Vagina (tissue), 2 donors: ENCODE data around the gene MEOX1. TPM values are rescaled to one million over a fixed set of nuclear protein-coding genes. Genes with fewer than 3 reads are reported as not detected.

Experiments used
- DNase-seq, 2 donors: peaks; one replicate each; pipeline ENCODE4 v3.0.0-alpha.2; 2017; ENCODE audit errors: extremely low spot score in 2 of 2
- H3K27ac ChIP-seq: fragments of 200-600 bp; sonication (generic); one replicate; pipeline ENCODE4 v1.5.1; 2019
- H3K27me3 ChIP-seq: fragments of 200-600 bp; sonication (generic); one replicate; pipeline ENCODE4 v1.5.1; 2019
- H3K36me3 ChIP-seq, 2 donors: fragments of 200-600 bp; sonication (generic); one replicate each; pipeline ENCODE4 v1.5.1; 2017 to 2019
- H3K4me1 ChIP-seq: fragments of 200-600 bp; sonication (generic); one replicate; pipeline ENCODE4 v1.5.1; 2019
- H3K4me3 ChIP-seq, 2 donors: fragments of 200-600 bp; sonication (generic); 1 replicate in 1 of 2; 2 replicates in 1 of 2; pipeline ENCODE4 v1.5.1; 2016 to 2019
- H3K9me3 ChIP-seq: fragments of 200-600 bp; sonication (generic); one replicate; pipeline ENCODE4 v1.5.1; 2019
- POLR2A ChIP-seq, 2 donors: fragments of 450-650 bp; IDR thresholded peaks; one replicate each; pipeline ENCODE4 v1.6.1; 2017; ENCODE audit warnings: antibody characterized with exemption in 2 of 2, mild to moderate bottlenecking in 2 of 2, moderate library complexity in 2 of 2
- POLR2AphosphoS5 ChIP-seq, 2 donors: sonication (generic); formaldehyde crosslinking; IDR thresholded peaks; one replicate each; pipeline ENCODE4 v1.9.0; 2017; ENCODE audit warnings: antibody characterized with exemption in 2 of 2, mild to moderate bottlenecking in 2 of 2, low read depth in 1 of 2; ENCODE audit not compliant: insufficient read depth in 1 of 2
- intact Hi-C: fragments of 100-400 bp; cut with DNase I; formaldehyde crosslinking; loops from one replicate; pipeline ENCODE4 v1.15.1; 2023
- total RNA-seq: library from RNA; depleted of rRNA; stranded (reverse); fragments of >200 nt; gene quantifications from one replicate; pipeline ENCODE4 v1.2.3, GENCODE V29; 2016
- TF ChIP-seq, protein P1 (sequence below), 3 experiments: fragments of 450-650 bp in 2 of 3; fragments of 200-600 bp in 1 of 3; sonication (generic) in 1 of 3; IDR thresholded peaks; one replicate each; pipeline ENCODE4 v1.5.1; 2017 to 2019; ENCODE audit warnings: antibody characterized with exemption in 3 of 3, mild to moderate bottlenecking in 2 of 3, moderate library complexity in 2 of 3

MEOX1 gene
- total RNA-seq, 1 donor from 2014 or later = 4.7 TPM

DNA sequence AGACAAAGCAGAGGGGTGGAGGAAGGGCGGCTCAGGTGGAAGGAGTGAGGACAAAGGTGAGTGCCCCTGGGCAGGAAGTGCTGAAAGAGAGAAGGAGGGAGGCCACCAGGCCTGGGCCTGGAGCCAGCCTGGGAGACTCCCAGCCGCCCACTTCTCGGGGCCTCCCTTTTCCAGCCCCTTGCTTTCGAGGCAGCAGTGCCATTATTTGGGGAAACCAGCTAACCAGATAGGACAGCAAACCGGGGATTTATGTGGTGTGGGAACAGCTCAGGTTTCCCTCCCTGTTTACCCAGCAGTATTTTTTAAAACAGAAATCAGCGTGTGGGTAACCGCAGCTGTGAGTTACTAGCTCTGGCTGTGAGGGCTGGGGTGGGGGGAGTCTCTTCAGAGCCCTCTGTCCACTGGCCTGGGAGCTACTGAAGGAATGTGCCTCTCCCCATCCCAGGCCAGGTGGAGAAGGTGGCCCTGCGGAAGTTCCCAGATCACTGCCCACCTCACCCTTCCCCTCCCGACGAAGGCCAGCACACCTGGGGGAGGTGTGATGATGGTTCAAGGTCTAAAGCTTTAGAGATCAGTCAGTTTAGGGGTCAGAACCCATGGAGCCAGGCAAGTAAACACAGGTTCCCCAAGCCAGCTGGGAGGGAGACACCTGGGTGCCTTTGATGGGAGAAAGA lies 8.4 kb upstream of the MEOX1 start:
- Histone ChIP-seq H3K27ac (peak overlapping the region; percentile 5), H3K4me3 (no peak overlapping the region), H3K9me3 (no peaks in the 10 kb centered on the region), H3K36me3 (no peaks in the 10 kb centered on the region), H3K27me3 (no peaks in the 10 kb centered on the region), H3K4me1 (peaks cover 35% of the 10 kb centered on the region)
- DNase-seq = no peak
- TF ChIP-seq POLR2A (IDR thresholded peaks at IDR 0.05) = no peak
- intact Hi-C loops = no loop called here

DNA sequence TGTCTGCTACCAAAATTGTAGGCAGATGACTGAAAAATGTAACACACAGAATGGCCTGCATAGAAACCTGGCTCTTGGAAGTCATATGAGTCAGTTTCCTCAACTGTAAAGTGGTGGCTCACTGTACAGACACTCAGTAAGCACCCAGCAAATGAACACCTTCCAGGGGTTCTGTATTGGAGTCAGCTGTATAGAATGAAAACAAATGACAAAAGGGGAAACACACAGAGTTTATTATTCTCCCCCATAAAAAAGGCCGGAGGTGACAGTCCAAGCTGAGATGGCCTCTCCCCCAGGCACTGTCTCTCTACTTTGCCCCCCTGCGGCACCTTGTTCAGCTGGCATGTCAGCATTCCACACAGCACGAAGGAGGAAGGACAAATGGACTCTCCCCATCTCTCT lies 6.2 kb upstream of the MEOX1 start:
- H3K4me3 ChIP-seq = no peak overlapping the region
- DNase-seq = no peak
- no peaks in the 10 kb centered on the region for H3K9me3 ChIP-seq
- TF ChIP-seq POLR2A (IDR thresholded peaks at IDR 0.05) (no peak), POLR2AphosphoS5 (IDR thresholded peaks at IDR 0.05; ENCODE audit: insufficient read depth in 1 of 2, low read depth in 1 of 2) (no peak)
- TF ChIP-seq, protein P1, sequence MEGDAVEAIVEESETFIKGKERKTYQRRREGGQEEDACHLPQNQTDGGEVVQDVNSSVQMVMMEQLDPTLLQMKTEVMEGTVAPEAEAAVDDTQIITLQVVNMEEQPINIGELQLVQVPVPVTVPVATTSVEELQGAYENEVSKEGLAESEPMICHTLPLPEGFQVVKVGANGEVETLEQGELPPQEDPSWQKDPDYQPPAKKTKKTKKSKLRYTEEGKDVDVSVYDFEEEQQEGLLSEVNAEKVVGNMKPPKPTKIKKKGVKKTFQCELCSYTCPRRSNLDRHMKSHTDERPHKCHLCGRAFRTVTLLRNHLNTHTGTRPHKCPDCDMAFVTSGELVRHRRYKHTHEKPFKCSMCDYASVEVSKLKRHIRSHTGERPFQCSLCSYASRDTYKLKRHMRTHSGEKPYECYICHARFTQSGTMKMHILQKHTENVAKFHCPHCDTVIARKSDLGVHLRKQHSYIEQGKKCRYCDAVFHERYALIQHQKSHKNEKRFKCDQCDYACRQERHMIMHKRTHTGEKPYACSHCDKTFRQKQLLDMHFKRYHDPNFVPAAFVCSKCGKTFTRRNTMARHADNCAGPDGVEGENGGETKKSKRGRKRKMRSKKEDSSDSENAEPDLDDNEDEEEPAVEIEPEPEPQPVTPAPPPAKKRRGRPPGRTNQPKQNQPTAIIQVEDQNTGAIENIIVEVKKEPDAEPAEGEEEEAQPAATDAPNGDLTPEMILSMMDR (IDR thresholded peaks at IDR 0.05) = no peak
- no peaks in the 10 kb centered on the region for H3K27me3 ChIP-seq
- H3K4me1 ChIP-seq = peaks cover 40% of the 10 kb centered on the region
- H3K27ac ChIP-seq = no peak overlapping the region
- H3K36me3 ChIP-seq = no peaks in the 10 kb centered on the region
- intact Hi-C loops = no loop called here

DNA sequence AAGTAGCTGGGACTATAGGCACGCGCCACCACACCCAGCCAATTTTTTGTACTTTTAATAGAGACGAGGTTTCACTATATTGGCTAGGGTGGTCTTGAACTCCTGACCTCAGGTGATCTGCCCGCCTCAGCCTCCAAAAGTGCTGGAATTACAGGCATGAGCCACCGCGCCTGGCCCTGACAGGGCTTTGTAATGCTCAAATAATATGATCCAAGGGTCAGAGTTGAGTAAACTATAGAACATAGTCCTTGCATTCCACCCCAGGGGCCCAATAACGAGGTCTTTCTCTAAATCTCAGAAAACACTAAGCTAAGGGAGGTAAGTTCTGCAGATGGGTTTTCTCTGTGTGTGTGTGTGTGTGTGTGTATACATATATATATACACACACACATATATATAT lies 5.8 kb upstream of the MEOX1 start:
- Histone ChIP-seq H3K4me3 (no peak overlapping the region), H3K4me1 (peaks cover 44% of the 10 kb centered on the region), H3K27me3 (no peaks in the 10 kb centered on the region), H3K27ac (no peak overlapping the region), H3K9me3 (no peaks in the 10 kb centered on the region), H3K36me3 (no peaks in the 10 kb centered on the region)
- intact Hi-C loops = no loop called here
- TF ChIP-seq POLR2A (IDR thresholded peaks at IDR 0.05) = no peak
- no peak for TF ChIP-seq POLR2AphosphoS5 (IDR thresholded peaks at IDR 0.05; ENCODE audit: insufficient read depth in 1 of 2, low read depth in 1 of 2)
- TF ChIP-seq, protein P1 (IDR thresholded peaks at IDR 0.05) = no peak
- no peak for DNase-seq

DNA sequence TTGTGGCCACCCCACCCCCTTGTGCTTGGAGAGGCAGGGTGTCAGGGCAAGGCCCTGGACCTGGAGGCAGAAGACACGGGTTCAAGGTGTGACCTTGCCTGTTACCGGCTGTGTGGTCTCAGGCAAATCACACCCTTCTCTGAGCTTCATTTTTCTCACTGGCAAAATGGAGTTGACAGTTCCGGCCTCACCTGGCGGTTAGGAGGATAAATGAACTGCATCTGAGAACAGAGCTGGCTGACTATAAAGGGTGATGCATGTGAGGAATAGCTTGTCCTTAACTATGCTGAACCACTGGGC lies 4.2 kb upstream of the MEOX1 start:
- TF ChIP-seq, protein P1 (IDR thresholded peaks at IDR 0.05) = no peak
- TF ChIP-seq POLR2AphosphoS5 (IDR thresholded peaks at IDR 0.05; ENCODE audit: insufficient read depth in 1 of 2, low read depth in 1 of 2) (no peak), POLR2A (IDR thresholded peaks at IDR 0.05) (no peak)

DNA sequence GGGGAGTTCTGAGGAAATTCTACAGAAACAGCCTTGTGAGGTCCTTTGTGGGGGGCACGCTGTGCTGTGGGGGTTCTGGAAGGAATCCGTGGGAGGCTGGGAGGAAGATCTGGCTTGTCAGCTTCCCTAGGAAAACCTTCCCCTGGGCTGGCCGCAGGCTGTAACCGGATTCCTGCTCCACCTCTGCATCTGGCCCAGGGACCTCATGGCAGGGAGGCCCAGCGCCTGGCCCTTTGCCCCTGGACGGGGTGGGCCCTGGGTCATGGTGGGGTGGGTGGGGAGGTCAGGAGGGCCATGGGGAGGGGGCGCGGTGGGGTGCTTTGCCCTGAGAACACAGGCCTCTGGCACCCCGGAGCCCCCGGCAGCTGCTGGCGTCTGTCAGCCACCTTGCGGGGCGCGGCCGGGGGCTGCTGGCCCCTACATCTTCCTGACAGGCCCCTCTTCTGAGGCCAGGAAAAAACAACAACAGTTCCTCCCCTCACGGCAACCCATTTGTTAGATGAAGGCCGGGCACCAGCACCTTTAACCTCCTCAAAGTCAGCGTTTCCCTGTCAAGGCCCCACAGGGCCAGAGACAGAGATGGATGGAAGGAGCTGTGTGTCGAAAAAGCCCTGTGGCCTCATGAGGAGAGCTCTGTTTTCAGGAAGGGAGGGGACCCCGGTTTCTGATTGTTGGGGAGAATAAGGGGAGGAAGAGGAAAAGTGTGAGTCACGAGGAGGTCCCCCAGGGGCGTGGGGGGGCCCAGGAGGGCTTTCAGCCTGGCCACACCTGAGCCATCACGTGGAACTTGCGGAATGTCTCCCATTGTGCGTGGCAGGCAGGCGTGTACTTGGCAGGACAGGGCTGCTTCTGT lies 3.6 kb upstream of the MEOX1 start:
- no peak for DNase-seq
- H3K4me1 ChIP-seq = peaks cover 36% of the 10 kb centered on the region
- intact Hi-C loops = no loop called here

More for the DNA sequence above, 4.2 kb upstream of the MEOX1 start:
- Histone ChIP-seq H3K27me3 (no peaks in the 10 kb centered on the region), H3K36me3 (no peaks in the 10 kb centered on the region), H3K27ac (no peak overlapping the region), H3K9me3 (no peaks in the 10 kb centered on the region), H3K4me3 (no peak overlapping the region), H3K4me1 (peaks cover 36% of the 10 kb centered on the region)
- intact Hi-C loops = no loop called here
- DNase-seq = no peak

DNA sequence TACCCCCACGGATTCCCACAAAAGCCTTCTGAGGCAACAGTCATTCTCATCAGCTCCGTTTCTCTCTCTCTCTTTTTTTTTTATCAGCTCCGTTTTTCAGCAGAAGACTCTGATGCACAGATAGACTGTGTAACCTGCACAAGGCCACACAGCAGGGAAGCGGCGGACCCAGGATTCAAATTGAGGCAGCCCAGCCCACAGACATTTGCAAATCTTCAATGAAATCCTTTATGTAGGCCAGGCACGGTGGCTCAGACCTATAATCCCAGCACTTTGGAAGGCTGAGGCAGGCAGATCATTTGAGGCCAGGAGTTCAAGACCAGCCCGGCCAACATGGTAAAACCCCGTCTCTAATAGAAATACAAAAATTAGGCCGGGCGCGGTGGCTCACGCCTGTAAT lies 2.4 kb upstream of the MEOX1 start:
- no peak for DNase-seq
- intact Hi-C loops = no loop called here
- TF ChIP-seq POLR2A (IDR thresholded peaks at IDR 0.05) (no peak), POLR2AphosphoS5 (IDR thresholded peaks at IDR 0.05; ENCODE audit: insufficient read depth in 1 of 2, low read depth in 1 of 2) (no peak)
- TF ChIP-seq, protein P1 (IDR thresholded peaks at IDR 0.05) = no peak
- Histone ChIP-seq H3K4me1 (peaks cover 41% of the 10 kb centered on the region), H3K27ac (no peak overlapping the region), H3K9me3 (no peaks in the 10 kb centered on the region), H3K4me3 (no peak overlapping the region), H3K36me3 (no peaks in the 10 kb centered on the region), H3K27me3 (no peaks in the 10 kb centered on the region)

More for the DNA sequence above, 3.6 kb upstream of the MEOX1 start:
- Histone ChIP-seq H3K4me3 (no peak overlapping the region), H3K9me3 (no peaks in the 10 kb centered on the region), H3K27me3 (no peaks in the 10 kb centered on the region), H3K36me3 (no peaks in the 10 kb centered on the region), H3K27ac (peak overlapping the region; percentile 65)
- TF ChIP-seq POLR2AphosphoS5 (IDR thresholded peaks at IDR 0.05; ENCODE audit: insufficient read depth in 1 of 2, low read depth in 1 of 2) (peak; percentile 23 to 57), POLR2A (IDR thresholded peaks at IDR 0.05) (no peak)
